NCI-H146 treated with DMSO at 0.1 percent for 48 hours (cell line): ENCODE measurements around the gene TMEM141.

Source experiments
- DNase-seq: peaks from one replicate; lab custom pipeline; 2025; ENCODE audit not compliant: unreplicated experiment; lab: John Stamatoyannopoulos, UW

Gene TMEM141

GRCh38 chr9:136814725-136815421, 23.7 kb downstream of the TMEM141 start:
- no peak for DNase-seq

DNA sequence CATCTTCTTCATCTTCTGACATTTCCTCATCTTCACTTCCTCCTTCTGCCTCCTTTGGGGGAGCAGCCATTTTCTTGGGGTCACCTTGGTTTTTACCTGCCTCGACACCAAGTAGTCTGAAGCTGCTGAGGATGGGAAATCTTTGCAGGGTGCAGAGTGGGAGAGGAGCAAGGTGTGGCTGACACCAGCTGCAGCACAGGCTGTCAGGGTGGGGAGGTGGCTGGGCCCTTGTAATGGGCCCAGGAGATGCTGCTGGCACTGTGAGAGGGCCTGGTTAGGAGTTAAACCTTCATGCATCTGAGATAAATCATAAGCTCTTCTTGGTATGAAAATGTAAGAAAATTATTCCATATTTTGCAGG, 24.3 kb downstream of the TMEM141 start:
- no peak for DNase-seq

DNA sequence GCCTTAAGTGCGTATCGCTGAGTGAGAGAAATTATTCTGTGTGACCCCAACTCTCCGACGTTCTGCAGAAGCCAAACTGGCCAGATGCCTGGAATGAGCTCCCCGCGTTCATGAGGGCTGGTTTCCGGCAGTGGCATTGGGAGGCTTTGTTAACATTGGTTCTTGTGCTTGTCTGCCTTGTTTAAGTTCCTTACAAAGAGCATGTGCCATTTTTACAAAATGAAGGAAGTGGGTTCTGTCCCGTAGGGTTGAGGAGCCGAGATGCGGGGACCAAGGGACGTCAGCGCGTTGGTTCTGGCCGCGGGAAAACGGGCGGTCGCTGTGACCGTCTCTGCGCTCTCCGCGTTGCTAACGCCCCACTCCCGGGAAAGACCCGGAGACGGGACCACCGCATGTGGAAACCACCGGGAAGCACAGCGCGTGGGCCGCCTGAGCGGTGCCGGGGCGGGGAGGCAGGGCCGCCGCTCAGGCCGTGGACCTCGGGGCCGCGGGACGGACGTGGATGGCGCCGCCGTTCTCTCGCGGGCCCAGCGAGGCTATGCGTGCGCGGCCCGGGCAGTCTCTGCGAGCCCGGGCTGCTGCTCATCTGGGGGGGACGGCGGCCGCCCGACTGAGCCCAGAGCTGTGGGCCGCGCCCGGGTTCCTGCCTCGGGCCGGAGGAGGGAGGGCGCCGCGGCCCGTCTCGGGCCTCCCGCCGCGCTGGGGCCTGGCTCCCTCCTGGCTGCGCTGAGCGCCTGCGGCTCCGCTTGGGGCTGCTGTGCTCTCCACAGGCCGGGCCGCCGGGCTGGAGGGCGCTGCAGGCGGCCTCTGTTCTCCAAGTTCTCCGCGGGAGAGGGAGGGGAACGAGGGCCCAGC, 30.1 kb downstream of the TMEM141 start:
- DNase-seq: no peak

- no peak for DNase-seq
Measured at GRCh38 chr9:136821826-136822544, 30.8 kb downstream of the TMEM141 start.

- peak; percentile 31 for DNase-seq
Measured at GRCh38 chr9:136823136-136824046, 32.2 kb downstream of the TMEM141 start.

- no peak for DNase-seq
Measured at GRCh38 chr9:136824496-136825225, 33.5 kb downstream of the TMEM141 start.

- no peak for DNase-seq
Measured at GRCh38 chr9:136825295-136826187, 34.4 kb downstream of the TMEM141 start.

DNA sequence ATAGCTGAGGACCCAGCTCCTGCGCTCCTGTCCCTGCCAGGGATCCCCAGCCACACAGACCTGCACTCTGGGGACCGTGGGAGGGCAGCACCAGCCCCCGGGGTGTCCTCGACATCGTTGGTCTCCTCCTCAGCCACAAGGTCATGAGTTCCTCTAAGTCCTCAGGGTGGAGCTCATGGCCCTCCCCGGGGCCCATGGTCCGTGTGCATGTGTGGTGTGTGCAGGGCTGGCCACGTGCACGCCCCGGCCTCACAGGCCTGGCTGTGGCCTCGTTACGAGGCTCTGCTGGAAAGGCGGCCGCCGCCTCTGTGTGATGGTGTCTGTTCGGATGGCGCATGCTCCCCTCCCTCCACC, 35.0 kb downstream of the TMEM141 start:
- DNase-seq: no peak

DNA sequence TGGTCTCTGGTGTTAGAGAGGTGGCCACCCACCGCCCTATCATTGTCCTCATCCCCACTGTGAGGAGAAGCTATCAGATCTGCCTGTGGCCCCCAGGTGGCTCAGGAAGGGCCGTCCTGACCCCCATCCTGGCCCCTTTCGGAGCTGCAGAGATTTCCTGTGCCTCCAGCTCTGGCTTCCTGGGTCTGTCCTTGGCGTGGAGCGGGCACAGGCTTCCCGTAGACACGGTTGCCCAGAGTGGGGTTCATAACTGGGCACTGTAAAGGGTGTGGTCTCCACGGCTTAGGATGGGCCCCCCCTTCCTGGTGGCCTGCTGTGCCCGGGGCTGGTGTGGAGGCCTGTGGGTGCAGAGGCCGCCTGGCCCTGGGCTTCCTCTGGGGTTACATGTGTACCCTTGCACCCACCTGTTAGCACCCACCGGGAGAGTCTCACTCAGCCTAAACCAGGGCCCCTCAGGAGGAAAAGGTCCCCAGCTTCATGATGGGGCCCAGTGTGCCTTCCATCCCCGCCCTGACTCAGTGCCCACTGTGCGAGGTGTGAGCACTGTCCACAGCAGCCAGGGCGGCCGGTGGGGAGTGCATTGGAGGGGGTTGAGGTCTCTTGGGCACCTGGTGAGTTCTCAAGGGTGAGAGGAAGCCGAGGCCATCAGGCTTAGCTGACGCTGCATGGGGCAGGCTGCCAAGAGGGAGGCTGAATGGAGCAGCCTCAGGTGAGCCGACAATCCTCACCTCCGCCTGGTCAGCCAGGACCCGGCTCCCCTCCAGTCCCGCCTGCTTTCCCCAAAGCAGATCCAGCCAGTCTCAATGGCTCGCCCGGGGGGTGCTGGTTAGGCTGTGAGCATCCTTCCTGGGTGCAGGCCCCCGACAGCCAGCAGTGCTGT, 35.8 kb downstream of the TMEM141 start:
- no peak for DNase-seq

- no peak for DNase-seq
Measured at GRCh38 chr9:136827794-136828473, 36.8 kb downstream of the TMEM141 start.

GRCh38 chr9:136828474-136829140, 37.5 kb downstream of the TMEM141 start:
- no peak for DNase-seq

DNA sequence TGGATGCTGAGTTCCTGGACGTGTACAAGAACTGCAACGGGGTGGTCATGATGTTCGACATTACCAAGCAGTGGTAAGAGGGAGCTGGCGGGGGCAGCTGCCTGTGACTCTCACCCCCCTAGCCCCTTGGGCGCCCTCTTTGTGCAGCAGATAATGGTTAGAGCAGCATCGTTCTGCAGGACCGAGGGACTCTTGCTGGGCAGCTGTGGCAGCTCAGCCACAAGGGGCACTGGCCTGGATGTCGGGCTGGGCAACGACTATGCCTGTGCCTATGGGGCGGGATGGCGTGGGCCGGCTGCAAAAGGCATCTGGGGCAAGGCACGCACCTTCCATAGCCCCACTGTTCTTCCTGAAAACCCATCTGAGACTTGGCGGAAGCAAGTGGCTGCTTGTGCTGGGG, 38.3 kb downstream of the TMEM141 start:
- DNase-seq: no peak

DNA sequence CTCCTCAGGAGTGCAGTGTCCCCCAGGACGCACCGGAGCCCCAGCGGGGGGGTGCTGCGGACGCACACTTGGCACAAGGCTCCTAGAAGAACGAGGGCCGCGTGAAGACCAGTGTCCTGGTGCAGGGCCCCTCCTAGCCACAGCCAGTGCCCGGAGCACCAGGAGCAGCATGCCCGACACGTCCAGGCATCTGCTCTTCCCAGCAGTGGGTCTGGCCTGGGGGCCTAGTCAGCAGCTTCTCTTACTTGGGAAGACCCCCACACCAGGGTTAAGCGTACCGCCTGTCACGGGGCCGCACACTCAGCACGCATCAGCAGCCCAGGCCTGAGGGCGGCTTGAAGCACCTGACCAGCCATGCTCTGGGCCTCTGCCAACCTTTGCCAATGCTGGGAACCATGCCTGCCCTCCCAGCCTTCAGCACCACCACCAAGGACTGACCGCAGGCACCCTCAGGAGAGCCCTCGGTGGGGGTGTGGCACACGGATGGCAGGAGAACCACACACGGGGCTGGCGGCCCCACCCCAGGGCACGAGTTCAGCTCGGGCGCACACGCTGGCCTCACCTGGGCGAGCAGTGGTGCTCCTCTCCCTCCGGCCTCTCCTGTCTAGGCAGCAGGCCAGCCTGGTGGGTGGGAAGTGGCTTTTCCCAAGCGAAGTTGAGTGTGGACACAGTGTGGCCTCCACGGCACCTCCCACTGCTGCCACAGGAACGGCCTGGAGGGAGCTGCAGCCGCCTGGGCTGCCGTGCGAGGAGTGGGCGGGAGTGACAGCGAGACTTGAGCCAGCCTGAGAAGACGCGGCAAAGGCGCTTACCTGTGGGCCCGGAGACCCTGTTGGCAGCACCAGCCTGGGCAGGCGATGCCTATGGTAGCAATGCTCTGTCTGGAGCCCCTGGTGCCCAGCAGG, 39.1 kb downstream of the TMEM141 start:
- no peak for DNase-seq

GRCh38 chr9:136831002-136831719, 40.0 kb downstream of the TMEM141 start:
- DNase-seq: no peak

DNA sequence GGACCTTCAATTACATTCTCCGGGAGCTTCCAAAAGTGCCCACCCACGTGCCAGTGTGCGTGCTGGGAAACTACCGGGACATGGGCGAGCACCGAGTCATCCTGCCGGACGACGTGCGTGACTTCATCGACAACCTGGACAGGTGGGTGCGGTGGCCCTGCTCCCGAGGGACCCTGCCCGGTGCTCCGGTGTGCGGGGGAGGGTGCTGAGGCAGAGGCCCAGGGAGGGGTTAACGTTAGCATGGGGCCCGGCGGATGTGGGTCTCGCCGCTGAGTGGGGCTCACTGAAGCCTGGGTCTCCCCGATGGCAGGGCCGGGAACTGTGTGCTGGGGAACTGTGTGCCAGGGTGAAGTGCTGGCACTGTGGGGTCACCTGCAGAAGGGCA, 40.6 kb downstream of the TMEM141 start:
- no peak for DNase-seq

DNA sequence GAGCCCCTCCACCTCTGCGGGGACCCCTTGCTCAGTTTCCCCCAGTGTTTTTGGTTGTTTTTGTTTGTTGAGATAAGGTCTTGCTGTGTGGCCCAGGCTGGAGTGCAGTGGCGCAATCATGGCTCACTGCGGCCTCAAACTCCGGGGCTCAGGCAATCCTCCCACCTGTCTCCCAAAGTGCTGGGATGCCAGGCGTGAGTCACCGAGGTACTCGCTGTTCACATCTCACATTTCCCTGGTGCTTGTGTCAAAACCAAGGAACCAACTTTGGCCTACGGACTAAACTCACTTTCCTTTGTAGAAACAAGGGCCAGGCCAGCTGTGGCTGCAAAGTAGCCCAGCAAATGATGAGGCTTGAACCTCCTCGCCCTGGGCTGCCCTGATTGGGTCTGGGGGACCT, 41.4 kb downstream of the TMEM141 start:
- no peak for DNase-seq
